ENCODE data around the gene SAP30L. TPM values are rescaled to one million over a fixed set of nuclear protein-coding genes. Genes with fewer than 3 reads are reported as not detected.

The SAP30L gene
- total RNA-seq, 4 donors from 2014 or later: 34.9 to 54.9 (median 46.2) TPM

DNA sequence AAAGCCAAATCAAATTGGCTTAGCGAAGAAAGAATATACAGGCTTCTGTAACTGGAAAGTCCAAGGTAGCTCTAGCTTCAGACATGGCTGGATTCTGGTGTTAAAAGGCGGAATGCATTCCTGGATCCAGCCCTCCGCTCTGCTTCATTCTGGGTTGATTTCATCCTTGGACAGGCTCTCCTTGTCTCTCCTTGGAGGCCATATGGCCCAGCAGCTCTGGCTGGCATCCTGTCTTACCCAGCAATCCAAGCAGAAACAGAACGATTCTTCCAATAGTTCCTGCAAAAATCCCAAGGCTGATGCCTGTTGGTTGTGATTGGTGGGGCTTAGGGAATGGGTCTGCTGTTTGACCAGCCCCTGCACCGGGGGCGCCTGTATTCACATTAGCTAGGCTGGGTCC, 37.0 kb upstream of the SAP30L start:
- WGBS: 88% methylated on average over 6 of the region's 6 CpGs
- DNase-seq (ENCODE audit: extremely low spot score): no peak
- Histone ChIP-seq H3K4me3 (no peak overlapping the region), H3K4me1 (peaks cover 11 to 15% (median 12%) of the 10 kb centered on the region in 4 donors), H3K27ac (replicated peaks in 1 of 4) (no peak overlapping the region), H3K36me3 (peaks cover 17 to 48% (median 33%) of the 10 kb centered on the region in 4 donors), H3K27me3 (no peaks in the 10 kb centered on the region), H3K9me3 (no peaks in the 10 kb centered on the region)
- intact Hi-C loops (cut with DNase I): loop anchor here (10.0 kb wide), 1 partner anchor 434 kb away; no protein-coding TSS in a partner anchor
- no peak for TF ChIP-seq EP300 (IDR thresholded peaks at IDR 0.05)
- TF ChIP-seq, protein P1, sequence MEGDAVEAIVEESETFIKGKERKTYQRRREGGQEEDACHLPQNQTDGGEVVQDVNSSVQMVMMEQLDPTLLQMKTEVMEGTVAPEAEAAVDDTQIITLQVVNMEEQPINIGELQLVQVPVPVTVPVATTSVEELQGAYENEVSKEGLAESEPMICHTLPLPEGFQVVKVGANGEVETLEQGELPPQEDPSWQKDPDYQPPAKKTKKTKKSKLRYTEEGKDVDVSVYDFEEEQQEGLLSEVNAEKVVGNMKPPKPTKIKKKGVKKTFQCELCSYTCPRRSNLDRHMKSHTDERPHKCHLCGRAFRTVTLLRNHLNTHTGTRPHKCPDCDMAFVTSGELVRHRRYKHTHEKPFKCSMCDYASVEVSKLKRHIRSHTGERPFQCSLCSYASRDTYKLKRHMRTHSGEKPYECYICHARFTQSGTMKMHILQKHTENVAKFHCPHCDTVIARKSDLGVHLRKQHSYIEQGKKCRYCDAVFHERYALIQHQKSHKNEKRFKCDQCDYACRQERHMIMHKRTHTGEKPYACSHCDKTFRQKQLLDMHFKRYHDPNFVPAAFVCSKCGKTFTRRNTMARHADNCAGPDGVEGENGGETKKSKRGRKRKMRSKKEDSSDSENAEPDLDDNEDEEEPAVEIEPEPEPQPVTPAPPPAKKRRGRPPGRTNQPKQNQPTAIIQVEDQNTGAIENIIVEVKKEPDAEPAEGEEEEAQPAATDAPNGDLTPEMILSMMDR (IDR thresholded peaks at IDR 0.05): no peak
- TF ChIP-seq POLR2A (IDR thresholded peaks at IDR 0.05; ENCODE audit: low read depth): no peak
- TF ChIP-seq POLR2AphosphoS5 (IDR thresholded peaks at IDR 0.05): no peak

DNA sequence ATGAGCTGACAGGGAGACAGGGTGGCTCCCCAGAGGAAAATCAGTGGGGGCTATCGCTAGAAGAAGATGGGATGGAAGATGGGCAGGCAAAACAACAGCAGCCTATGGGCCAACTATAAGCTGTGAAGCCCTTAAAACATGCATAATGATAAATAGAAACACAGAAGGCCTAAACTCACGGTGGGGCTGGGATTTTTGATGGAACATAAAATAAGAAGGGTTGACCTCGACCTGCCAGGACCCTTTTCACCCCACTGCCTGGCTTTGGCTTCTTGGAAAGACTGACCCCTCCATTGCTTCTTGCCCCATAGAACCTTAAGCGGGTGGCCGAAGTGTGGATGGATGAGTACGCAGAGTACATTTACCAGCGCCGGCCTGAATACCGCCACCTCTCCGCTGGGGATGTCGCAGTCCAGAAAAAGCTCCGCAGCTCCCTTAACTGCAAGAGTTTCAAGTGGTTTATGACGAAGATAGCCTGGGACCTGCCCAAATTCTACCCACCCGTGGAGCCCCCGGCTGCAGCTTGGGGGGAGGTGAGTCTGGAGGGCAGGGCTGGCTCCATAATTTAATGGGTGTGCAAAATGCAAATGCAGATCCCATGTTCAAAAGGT, 36.5 kb upstream of the SAP30L start:
- DNase-seq (ENCODE audit: extremely low spot score): peak; percentile 70
- intact Hi-C loops (cut with DNase I): loop anchor here (10.0 kb wide), 1 partner anchor 435 kb away; no protein-coding TSS in a partner anchor
- H3K36me3 ChIP-seq: peaks cover 17 to 48% (median 33%) of the 10 kb centered on the region in 4 donors

DNA sequence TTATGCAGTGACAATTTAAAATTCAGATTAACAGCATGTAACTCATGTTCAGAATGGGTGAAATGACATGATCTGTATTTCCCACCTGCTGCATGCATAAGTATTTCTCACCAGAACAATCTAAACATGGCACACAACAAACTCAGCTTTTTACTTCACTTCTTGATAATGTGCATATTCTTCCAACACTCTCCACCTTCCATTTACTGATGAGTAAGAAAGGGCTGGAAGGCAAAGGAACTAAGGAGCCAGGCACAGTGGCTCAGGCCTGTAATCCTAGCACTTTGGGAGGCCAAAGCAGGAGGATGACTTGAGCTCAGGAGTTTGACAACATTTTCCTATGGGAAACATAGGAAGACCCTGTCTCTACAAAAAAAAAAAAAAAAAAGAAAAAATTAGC, 35.8 kb upstream of the SAP30L start:
- no peak for DNase-seq (ENCODE audit: extremely low spot score)
- intact Hi-C loops (cut with DNase I): no loop called here
- no peak overlapping the region for H3K4me3 ChIP-seq
- H3K9me3 ChIP-seq: no peaks in the 10 kb centered on the region
- H3K27me3 ChIP-seq: no peaks in the 10 kb centered on the region
- TF ChIP-seq POLR2AphosphoS5 (IDR thresholded peaks at IDR 0.05) (no peak), EP300 (IDR thresholded peaks at IDR 0.05) (no peak)
- TF ChIP-seq, protein P1 (IDR thresholded peaks at IDR 0.05): no peak
- no peak overlapping the region for H3K27ac ChIP-seq (replicated peaks in 1 of 4)
- H3K4me1 ChIP-seq: peaks cover 6 to 7% (median 6%) of the 10 kb centered on the region in 4 donors
- peaks cover 17 to 51% (median 35%) of the 10 kb centered on the region in 4 donors for H3K36me3 ChIP-seq

More for the DNA sequence above, 36.5 kb upstream of the SAP30L start:
- no peaks in the 10 kb centered on the region for H3K27me3 ChIP-seq
- H3K4me1 ChIP-seq: peaks cover 11 to 14% (median 12%) of the 10 kb centered on the region in 4 donors
- no peaks in the 10 kb centered on the region for H3K9me3 ChIP-seq
- H3K4me3 ChIP-seq: no peak overlapping the region
- TF ChIP-seq EP300 (IDR thresholded peaks at IDR 0.05) (no peak), POLR2A (IDR thresholded peaks at IDR 0.05; ENCODE audit: low read depth) (no peak), POLR2AphosphoS5 (IDR thresholded peaks at IDR 0.05) (no peak)
- TF ChIP-seq, protein P1 (IDR thresholded peaks at IDR 0.05): no peak
- 89% methylated on average over 15 of the region's 15 CpGs for WGBS
- H3K27ac ChIP-seq (replicated peaks in 1 of 4): no peak overlapping the region

DNA sequence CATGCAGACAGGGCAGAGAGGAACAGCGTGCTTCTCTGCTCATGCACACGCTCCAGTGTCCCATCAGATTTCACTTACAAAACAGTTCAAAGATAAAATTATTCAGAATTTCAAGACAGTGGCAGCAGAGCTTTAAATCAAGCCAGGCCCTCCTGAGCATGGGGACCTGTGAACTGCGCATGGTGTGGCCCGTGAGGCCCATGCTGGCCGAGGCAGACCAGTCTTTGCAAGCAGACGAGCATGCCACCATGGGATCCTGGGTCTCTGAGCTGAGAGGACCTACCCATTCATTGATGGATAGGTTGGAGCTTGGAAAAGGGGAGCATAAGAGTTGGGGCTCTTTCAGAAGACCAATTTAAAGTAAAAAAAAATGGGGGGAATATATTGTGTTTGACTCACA, 35.0 kb upstream of the SAP30L start:
- WGBS: 85% methylated on average over 6 of the region's 6 CpGs
- no peak for TF ChIP-seq POLR2A (IDR thresholded peaks at IDR 0.05; ENCODE audit: low read depth)
- TF ChIP-seq, protein P1 (IDR thresholded peaks at IDR 0.05): no peak
- no peak for TF ChIP-seq POLR2AphosphoS5 (IDR thresholded peaks at IDR 0.05)
- no peak for TF ChIP-seq EP300 (IDR thresholded peaks at IDR 0.05)
- no peak overlapping the region for H3K4me3 ChIP-seq
- no peaks in the 10 kb centered on the region for H3K27me3 ChIP-seq
- H3K4me1 ChIP-seq: no peaks in the 10 kb centered on the region
- H3K36me3 ChIP-seq: peaks cover 17 to 57% (median 39%) of the 10 kb centered on the region in 4 donors
- H3K9me3 ChIP-seq: no peaks in the 10 kb centered on the region
- H3K27ac ChIP-seq (replicated peaks in 1 of 4): no peak overlapping the region
- DNase-seq (ENCODE audit: extremely low spot score): peak; percentile 45
- intact Hi-C loops (cut with DNase I): no loop called here
